Neural progenitor cell (in vitro differentiated cells): ENCODE results near the gene LBX1.

Source experiments
- EZH2 ChIP-seq: fragments of 200-600 bp; sonication (generic); IDR thresholded peaks from 2 replicates; pipeline ENCODE4 v1.6.1; 2017; ENCODE audit warnings: antibody characterized with exemption, mild to moderate bottlenecking, moderate library complexity
- TF ChIP-seq, protein P1 (sequence below): fragments of 200-600 bp; sonication (generic); IDR thresholded peaks from 2 replicates; pipeline ENCODE4 v1.5.1; 2017; ENCODE audit warnings: antibody characterized with exemption, mild to moderate bottlenecking

DNA sequence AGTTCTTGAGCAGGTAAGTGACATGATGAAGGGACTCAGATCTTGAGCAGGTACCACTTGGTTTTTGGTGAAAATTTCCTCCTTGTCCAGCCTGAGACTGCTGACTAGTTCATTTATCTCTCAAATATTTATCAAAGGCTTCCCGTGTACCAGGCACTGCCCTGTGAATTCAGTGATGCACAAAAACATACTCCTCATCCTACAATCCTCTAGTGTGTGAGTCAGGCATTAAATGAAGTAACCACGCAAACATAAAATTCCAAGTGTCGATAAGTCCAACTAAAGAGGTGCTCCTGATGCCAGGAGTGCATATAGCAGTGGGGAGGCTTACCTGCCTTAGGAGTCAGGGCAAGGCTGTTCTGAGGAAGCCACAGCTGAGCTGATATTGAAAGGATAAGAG, 41.5 kb upstream of the LBX1 start:
- TF ChIP-seq, protein P1, sequence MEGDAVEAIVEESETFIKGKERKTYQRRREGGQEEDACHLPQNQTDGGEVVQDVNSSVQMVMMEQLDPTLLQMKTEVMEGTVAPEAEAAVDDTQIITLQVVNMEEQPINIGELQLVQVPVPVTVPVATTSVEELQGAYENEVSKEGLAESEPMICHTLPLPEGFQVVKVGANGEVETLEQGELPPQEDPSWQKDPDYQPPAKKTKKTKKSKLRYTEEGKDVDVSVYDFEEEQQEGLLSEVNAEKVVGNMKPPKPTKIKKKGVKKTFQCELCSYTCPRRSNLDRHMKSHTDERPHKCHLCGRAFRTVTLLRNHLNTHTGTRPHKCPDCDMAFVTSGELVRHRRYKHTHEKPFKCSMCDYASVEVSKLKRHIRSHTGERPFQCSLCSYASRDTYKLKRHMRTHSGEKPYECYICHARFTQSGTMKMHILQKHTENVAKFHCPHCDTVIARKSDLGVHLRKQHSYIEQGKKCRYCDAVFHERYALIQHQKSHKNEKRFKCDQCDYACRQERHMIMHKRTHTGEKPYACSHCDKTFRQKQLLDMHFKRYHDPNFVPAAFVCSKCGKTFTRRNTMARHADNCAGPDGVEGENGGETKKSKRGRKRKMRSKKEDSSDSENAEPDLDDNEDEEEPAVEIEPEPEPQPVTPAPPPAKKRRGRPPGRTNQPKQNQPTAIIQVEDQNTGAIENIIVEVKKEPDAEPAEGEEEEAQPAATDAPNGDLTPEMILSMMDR, result no peak
- TF ChIP-seq EZH2, result no peak
